Hepatocyte (in vitro differentiated cells): ENCODE results near the gene PLEKHA5. TPM values are rescaled to one million over a fixed set of nuclear protein-coding genes. Genes with fewer than 3 reads are reported as not detected.

Experiments
- DNase-seq: peaks from one replicate; pipeline ENCODE4 v3.0.0-alpha.2; 2016; ENCODE audit warnings: low spot score
- H2AFZ ChIP-seq: fragments of 200-600 bp; sonication (generic); 2 replicates; pipeline ENCODE4 v1.6.0; 2016; ENCODE audit warnings: antibody characterized with exemption, mild to moderate bottlenecking
- H3K27ac ChIP-seq: fragments of 200-600 bp; sonication (generic); 2 replicates; pipeline ENCODE4 v1.5.1; 2016; ENCODE audit warnings: mild to moderate bottlenecking
- H3K27me3 ChIP-seq: fragments of 200-600 bp; sonication (generic); 2 replicates; pipeline ENCODE4 v1.6.1; 2016
- H3K36me3 ChIP-seq: fragments of 200-600 bp; sonication (generic); replicated peaks from 2 replicates; pipeline ENCODE4 v1.5.1; 2016; ENCODE audit warnings: low read depth; ENCODE audit not compliant: insufficient read depth
- H3K4me1 ChIP-seq: fragments of 200-600 bp; sonication (generic); 2 replicates; pipeline ENCODE4 v1.5.1; 2016; ENCODE audit warnings: mild to moderate bottlenecking, moderate library complexity; ENCODE audit not compliant: insufficient read depth
- H3K4me2 ChIP-seq: fragments of 200-600 bp; sonication (generic); 2 replicates; pipeline ENCODE4 v1.6.0; 2016
- H3K4me3 ChIP-seq: fragments of 200-600 bp; sonication (generic); 2 replicates; pipeline ENCODE4 v1.5.1; 2016; ENCODE audit warnings: mild to moderate bottlenecking
- H3K79me2 ChIP-seq: fragments of 200-600 bp; sonication (generic); 2 replicates; pipeline ENCODE4 v1.6.0; 2017; ENCODE audit warnings: mild to moderate bottlenecking
- H3K9me2 ChIP-seq: fragments of 200-600 bp; sonication (generic); replicated peaks from 2 replicates; pipeline ENCODE4 v1.6.0; 2017; ENCODE audit warnings: mild to moderate bottlenecking; ENCODE audit not compliant: insufficient read depth
- H3K9me3 ChIP-seq: fragments of 200-600 bp; sonication (generic); 2 replicates; pipeline ENCODE4 v1.5.1; 2016; ENCODE audit warnings: low read depth, mild to moderate bottlenecking
- H4K20me1 ChIP-seq: fragments of 200-600 bp; sonication (generic); 2 replicates; pipeline ENCODE4 v1.6.0; 2016; ENCODE audit warnings: mild to moderate bottlenecking; ENCODE audit not compliant: insufficient read depth, poor library complexity, severe bottlenecking
- EZH2 ChIP-seq: fragments of 200-600 bp; sonication (generic); IDR thresholded peaks from 2 replicates; pipeline ENCODE4 v1.6.1; 2016; ENCODE audit warnings: antibody characterized with exemption, mild to moderate bottlenecking, borderline replicate concordance
- EZH2phosphoT487 ChIP-seq: fragments of 200-600 bp; sonication (generic); IDR thresholded peaks from one replicate; pipeline ENCODE4 v1.6.1; 2018; ENCODE audit warnings: antibody characterized with exemption, mild to moderate bottlenecking, low read depth, moderate library complexity; ENCODE audit not compliant: unreplicated experiment, severe bottlenecking
- WGBS: methylation state at CpG from one replicate; pipeline ENCODE4 v1.1.6; 2016; ENCODE audit warnings: low lambda C conversion rate; ENCODE audit errors: missing lambda C conversion rate; 5-methylcytosine and 5-hydroxymethylcytosine counted together
- polyA plus RNA-seq: library from polyadenylated mRNA; unstranded; fragments of >200 nt; fragmentation: Nextera tagmentation; extraction: Ambion mirVana; gene quantifications from 2 replicates; pipeline ENCODE4 v1.2.1, GENCODE V29; 2016
- total RNA-seq: library from RNA; depleted of rRNA; stranded (reverse); fragments of >200 nt; gene quantifications from 2 replicates; pipeline ENCODE4 v1.2.3, GENCODE V29; 2014
- TF ChIP-seq, protein P1 (sequence below): fragments of 200-600 bp; sonication (generic); IDR thresholded peaks from 2 replicates; pipeline ENCODE4 v1.5.1; 2016; ENCODE audit warnings: antibody characterized with exemption, mild to moderate bottlenecking; ENCODE audit not compliant: poor library complexity

PLEKHA5 gene
- total and polyA plus RNA-seq, 2 experiments from 2014 or later, result 32.2 to 39.6 TPM

DNA sequence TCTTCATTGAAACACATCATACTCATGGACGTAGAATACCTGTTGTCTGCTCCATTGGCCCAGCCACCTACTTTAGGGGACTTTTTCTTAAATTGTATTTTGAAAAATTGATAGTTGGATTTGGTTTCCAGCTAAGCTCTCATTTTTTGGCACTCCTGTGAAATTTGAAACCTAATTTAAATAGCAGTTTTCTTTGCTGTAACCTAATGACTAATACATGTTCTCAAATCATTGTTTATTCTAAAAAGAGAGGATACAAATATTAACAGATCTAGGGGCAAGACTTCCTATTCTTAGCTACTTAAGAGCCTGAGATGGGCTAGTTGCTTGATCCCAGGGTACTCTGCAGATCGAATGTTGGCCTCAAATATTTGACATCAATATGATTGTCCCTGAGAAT is 78.9 kb downstream of the PLEKHA5 start:
- Histone ChIP-seq H3K27me3 (no peaks in the 10 kb centered on the region), H3K4me3 (no peak overlapping the region), H3K9me3 (no peaks in the 10 kb centered on the region), H2AFZ (no peak overlapping the region), H4K20me1 (peaks cover 3% of the 10 kb centered on the region), H3K4me1 (no peaks in the 10 kb centered on the region), H3K36me3 (no peaks in the 10 kb centered on the region), H3K27ac (no peak overlapping the region), H3K9me2 (no peaks in the 10 kb centered on the region), H3K4me2 (no peak overlapping the region), H3K79me2 (peaks cover 81% of the 10 kb centered on the region)
- WGBS, result 47% methylated on average over 2 of the region's 2 CpGs
- no peak for DNase-seq
- TF ChIP-seq EZH2, result no peak

DNA sequence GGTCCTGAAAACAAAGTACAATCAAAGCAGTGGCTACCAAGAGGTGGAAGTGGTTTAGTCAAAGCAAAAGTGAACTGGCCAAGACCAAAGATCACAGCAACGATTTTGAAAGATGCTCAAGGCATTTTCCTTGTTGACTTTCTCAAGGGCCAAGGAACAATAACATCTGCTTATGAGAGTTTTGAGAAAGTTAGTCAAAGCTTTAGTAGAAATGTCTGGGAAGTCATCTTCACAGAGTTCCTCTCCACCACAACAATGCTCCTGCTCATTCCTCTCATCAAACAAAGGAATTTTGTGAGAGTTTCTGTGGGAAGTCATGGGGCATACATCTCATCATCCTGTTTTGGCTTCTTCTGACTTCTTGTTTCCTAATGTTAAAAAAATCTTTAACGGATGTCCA is 80.1 kb downstream of the PLEKHA5 start:
- 95% methylated on average over 2 of the region's 2 CpGs for WGBS
- TF ChIP-seq, protein P1, sequence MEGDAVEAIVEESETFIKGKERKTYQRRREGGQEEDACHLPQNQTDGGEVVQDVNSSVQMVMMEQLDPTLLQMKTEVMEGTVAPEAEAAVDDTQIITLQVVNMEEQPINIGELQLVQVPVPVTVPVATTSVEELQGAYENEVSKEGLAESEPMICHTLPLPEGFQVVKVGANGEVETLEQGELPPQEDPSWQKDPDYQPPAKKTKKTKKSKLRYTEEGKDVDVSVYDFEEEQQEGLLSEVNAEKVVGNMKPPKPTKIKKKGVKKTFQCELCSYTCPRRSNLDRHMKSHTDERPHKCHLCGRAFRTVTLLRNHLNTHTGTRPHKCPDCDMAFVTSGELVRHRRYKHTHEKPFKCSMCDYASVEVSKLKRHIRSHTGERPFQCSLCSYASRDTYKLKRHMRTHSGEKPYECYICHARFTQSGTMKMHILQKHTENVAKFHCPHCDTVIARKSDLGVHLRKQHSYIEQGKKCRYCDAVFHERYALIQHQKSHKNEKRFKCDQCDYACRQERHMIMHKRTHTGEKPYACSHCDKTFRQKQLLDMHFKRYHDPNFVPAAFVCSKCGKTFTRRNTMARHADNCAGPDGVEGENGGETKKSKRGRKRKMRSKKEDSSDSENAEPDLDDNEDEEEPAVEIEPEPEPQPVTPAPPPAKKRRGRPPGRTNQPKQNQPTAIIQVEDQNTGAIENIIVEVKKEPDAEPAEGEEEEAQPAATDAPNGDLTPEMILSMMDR, result no peak
- TF ChIP-seq EZH2phosphoT487, result no peak
- TF ChIP-seq EZH2, result no peak

DNA sequence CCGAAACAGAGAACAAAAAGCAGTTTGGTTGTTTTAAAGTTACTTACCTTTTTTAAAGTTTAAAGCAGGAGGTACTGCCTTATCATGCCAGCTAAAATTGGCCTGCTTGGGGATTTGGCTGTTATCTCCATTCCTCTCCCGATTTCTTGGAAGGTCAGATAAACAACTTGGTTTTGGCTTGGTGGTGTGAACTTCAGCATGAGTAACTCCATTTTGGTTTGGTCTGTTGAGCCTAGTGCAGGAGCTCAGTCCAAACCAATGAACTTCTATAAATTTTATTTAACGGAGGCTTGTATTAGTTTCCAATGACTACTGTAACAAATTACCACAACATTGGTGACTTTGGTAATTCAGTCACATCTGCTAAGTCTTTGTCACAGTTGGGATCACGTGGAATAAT is 82.3 kb downstream of the PLEKHA5 start:
- no peaks in the 10 kb centered on the region for H3K4me1 ChIP-seq
- no peaks in the 10 kb centered on the region for H3K27me3 ChIP-seq
- no peaks in the 10 kb centered on the region for H3K36me3 ChIP-seq
- H3K9me2 ChIP-seq, result no peaks in the 10 kb centered on the region
- no peak overlapping the region for H2AFZ ChIP-seq
- H3K27ac ChIP-seq, result no peak overlapping the region
- H3K79me2 ChIP-seq, result peaks cover 76% of the 10 kb centered on the region
- H4K20me1 ChIP-seq, result peaks cover 4% of the 10 kb centered on the region
- WGBS, result 86% methylated on average over 4 of the region's 4 CpGs
- no peak for DNase-seq
- H3K4me3 ChIP-seq, result no peak overlapping the region
- H3K9me3 ChIP-seq, result no peaks in the 10 kb centered on the region
- TF ChIP-seq EZH2phosphoT487 (no peak), EZH2 (no peak)
- TF ChIP-seq, protein P1, result no peak
- H3K4me2 ChIP-seq, result no peak overlapping the region

More for the DNA sequence above, 80.1 kb downstream of the PLEKHA5 start:
- peaks cover 5% of the 10 kb centered on the region for H4K20me1 ChIP-seq
- no peaks in the 10 kb centered on the region for H3K27me3 ChIP-seq
- H2AFZ ChIP-seq, result no peak overlapping the region
- no peaks in the 10 kb centered on the region for H3K9me3 ChIP-seq
- peaks cover 80% of the 10 kb centered on the region for H3K79me2 ChIP-seq
- H3K27ac ChIP-seq, result no peak overlapping the region
- H3K4me3 ChIP-seq, result no peak overlapping the region
- H3K36me3 ChIP-seq, result no peaks in the 10 kb centered on the region
- no peaks in the 10 kb centered on the region for H3K4me1 ChIP-seq
- H3K4me2 ChIP-seq, result no peak overlapping the region
- H3K9me2 ChIP-seq, result no peaks in the 10 kb centered on the region
- DNase-seq, result no peak

DNA sequence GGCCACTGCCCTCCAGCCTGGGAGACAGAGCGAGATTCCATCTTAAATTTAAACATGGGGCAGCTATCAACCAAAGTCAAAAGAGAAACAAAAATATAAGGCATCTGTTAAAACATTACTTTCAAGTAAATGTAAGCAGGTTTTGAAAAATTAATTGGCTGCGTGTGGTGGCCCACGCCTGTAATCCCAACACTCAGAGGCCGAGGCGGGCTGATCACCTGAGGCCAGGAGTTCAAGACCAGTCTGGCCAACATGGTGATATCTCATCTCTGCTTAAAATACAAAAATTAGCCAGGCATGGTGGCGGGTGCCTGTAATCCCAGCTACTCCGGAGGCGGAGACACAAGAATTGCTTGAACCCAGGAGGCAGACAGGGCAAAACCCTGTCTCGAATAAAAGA is 82.7 kb downstream of the PLEKHA5 start:
- Histone ChIP-seq H3K9me3 (no peaks in the 10 kb centered on the region), H3K4me2 (no peak overlapping the region), H4K20me1 (peaks cover 4% of the 10 kb centered on the region), H3K4me1 (no peaks in the 10 kb centered on the region), H3K27ac (no peak overlapping the region), H3K79me2 (peaks cover 78% of the 10 kb centered on the region), H3K9me2 (no peaks in the 10 kb centered on the region), H2AFZ (no peak overlapping the region), H3K27me3 (no peaks in the 10 kb centered on the region), H3K4me3 (no peak overlapping the region), H3K36me3 (no peaks in the 10 kb centered on the region)
- no peak for DNase-seq
- TF ChIP-seq, protein P1, result no peak
- no peak for TF ChIP-seq EZH2
- TF ChIP-seq EZH2phosphoT487, result no peak
- 96% methylated on average over 9 of the region's 9 CpGs for WGBS
